T47D (cell line): ENCODE data around the gene OR52M1.

Experiments
- DNase-seq, 2 experiments: peaks; one replicate each; pipeline versions ENCODE4 v3.0.0 to v3.0.0-alpha.2; 2011 to 2012; ENCODE audit warnings: low read depth in 1 of 2, low spot score in 1 of 2
- JUND ChIP-seq: IDR thresholded peaks from 2 replicates; pipeline ENCODE4 v1.6.1; 2012; ENCODE audit warnings: low read depth
- in situ Hi-C: cut with HindIII; loops from 2 replicates; pipeline ENCODE4 v1.10.0; 2016; ENCODE audit warnings: low sequenced_read_pairs, low pct_unique_long_range_greater_than_20kb

OR52M1 gene

DNA sequence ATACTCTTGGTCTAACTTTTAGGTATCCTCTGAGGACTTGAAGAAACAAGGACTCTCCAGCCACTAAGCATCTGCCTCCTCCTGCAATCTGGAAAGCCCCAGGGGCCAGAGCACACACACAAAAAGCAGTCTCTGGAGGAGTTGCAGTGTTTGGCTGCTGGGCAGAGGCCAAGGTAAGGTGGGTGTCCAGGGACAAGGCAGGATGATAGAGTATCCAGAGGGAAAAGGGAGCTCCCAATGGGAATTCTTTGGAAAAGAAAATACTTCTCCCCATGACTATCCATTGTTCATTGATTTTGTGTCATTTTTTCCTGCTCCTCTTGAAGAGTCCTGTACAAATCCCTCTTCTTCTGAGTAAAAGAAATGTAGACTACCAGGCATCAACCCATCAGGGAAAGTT, 36.5 kb downstream of the OR52M1 start, which contains the start of gene OR52I2:
TSS of gene OR52I2 (plus strand) at position 301 of the 400 bp plus-strand sequence.
- in situ Hi-C loops, result no loop called here
- no peak for TF ChIP-seq JUND
- DNase-seq, result no peak

DNA sequence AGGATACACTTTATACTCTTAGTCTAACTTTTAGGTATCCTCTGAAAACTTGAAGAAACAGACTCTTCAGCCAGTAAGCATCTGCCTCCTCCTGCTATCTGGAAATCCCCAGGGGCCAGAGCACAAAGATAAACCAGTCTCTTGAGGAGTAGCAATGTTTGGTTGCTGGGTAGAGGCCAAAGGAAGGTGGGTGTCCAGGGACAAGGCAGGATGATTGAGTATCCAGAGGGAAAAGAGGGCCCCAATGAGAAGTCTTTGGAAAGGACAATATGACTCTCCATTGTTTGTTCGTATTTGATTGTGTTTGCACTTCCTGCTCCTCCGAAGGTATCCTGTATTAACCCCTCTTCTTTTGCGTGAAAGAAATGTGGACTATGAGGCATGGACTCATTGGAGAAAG, 44.0 kb downstream of the OR52M1 start:
- no peak for TF ChIP-seq JUND
- DNase-seq, result no peak
- in situ Hi-C loops, result no loop called here

DNA sequence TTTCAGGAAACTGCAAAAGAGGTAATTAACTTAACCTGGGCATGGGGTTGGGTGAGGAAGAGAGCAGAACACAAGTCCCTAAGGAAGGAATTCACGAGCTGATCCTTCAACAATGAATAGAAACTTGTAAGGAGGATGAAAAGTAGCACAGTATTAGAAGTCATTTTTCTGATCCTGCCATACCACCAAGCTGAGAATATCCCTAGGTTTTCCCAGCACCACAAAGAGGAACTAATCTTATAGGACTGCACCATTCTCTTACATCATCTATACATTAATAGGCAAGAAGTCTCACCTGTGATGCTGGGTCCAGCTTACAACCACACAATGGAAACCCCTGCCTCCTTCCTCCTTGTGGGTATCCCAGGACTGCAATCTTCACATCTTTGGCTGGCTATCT, 48.7 kb downstream of the OR52M1 start, which contains the start of gene OR52I1:
TSS of gene OR52I1 (plus strand) at position 301 of the 400 bp plus-strand sequence. CDS start at position 301, 0 bp downstream.
- in situ Hi-C loops, result no loop called here
- no peak for TF ChIP-seq JUND
- DNase-seq, result no peak
